ENCODE measurements around the gene KCTD7. TPM values are rescaled to one million over a fixed set of nuclear protein-coding genes. Genes with fewer than 3 reads are reported as not detected.

Gene KCTD7
- total and polyA plus RNA-seq, 2 of the 13 experiments (the other 11 are each of a cell fraction or from before 2014, with no cell fraction given): 7.3 to 13.5 TPM

- TF ChIP-seq ZHX1 (CRISPR knock-in tag; IDR thresholded peaks at IDR 0.05; ENCODE audit: low read depth): peak; percentile 79; the same call in 1 of the 2 replicates
- no peak for TF ChIP-seq ZNF775 (CRISPR knock-in tag; IDR thresholded peaks at IDR 0.05; ENCODE audit: borderline replicate concordance)
- no peak for TF ChIP-seq SAFB2 (CRISPR knock-in tag; IDR thresholded peaks at IDR 0.05; ENCODE audit: borderline replicate concordance, low read depth)
- 0 out of 2 replicates have a peak, but pooled peaks have one; percentile 61 for TF ChIP-seq ZNF142 (CRISPR knock-in tag; IDR thresholded peaks at IDR 0.05)
- TF ChIP-seq ZNF614 (CRISPR knock-in tag; IDR thresholded peaks at IDR 0.05; ENCODE audit: borderline replicate concordance): peak; percentile 12; the same call in 1 of the 2 replicates
- TF ChIP-seq ATF7-NPFF (CRISPR knock-in tag; IDR thresholded peaks at IDR 0.05; ENCODE audit: low read depth): peak; percentile 77
- TF ChIP-seq UBTF (CRISPR knock-in tag; IDR thresholded peaks at IDR 0.05): peak; percentile 80; the same call in 1 of the 2 replicates
- no peak for TF ChIP-seq ARNT (IDR thresholded peaks at IDR 0.05)
- TF ChIP-seq ZNF296 (CRISPR knock-in tag; conservative IDR thresholded peaks at IDR 0.05): peak; percentile 81; the same call in 1 of the 2 replicates
- no peak; the same call in 1 of the 2 replicates for TF ChIP-seq ETV6 (CRISPR knock-in tag; conservative IDR thresholded peaks at IDR 0.05)
- TF ChIP-seq ZGPAT (CRISPR knock-in tag; IDR thresholded peaks at IDR 0.05): peak; percentile 69
- no peak for TF ChIP-seq MIER2 (CRISPR knock-in tag; IDR thresholded peaks at IDR 0.05)
- TF ChIP-seq ZNF362 (CRISPR knock-in tag; IDR thresholded peaks at IDR 0.05; ENCODE audit: borderline replicate concordance): peak; percentile 62; the same call in 1 of the 2 replicates
These were observed 53.0 kb downstream of the KCTD7 start (continued) for GRCh38 chr7:66681491-66682349.

Measured in HepG2 (cell line).